ENCODE results near the gene UBE3C. TPM values are rescaled to one million over a fixed set of nuclear protein-coding genes. Genes with fewer than 3 reads are reported as not detected.

The UBE3C gene
- total and polyA plus RNA-seq, 9 of the 15 experiments (the other 6 are each of a cell fraction or from before 2014, with no cell fraction given): 9.6 to 91.7 (median 75.4) TPM

GRCh38 chr7:157195868-157196267 is 57.1 kb downstream of the UBE3C start:
- Histone ChIP-seq H3K4me2 (ENCODE audit: insufficient read depth, low read length) (no peak overlapping the region), H3K27me3 (ENCODE audit: control insufficient read depth in 2 of 2, insufficient read depth in 2 of 2, low read length in 2 of 2) (no peaks in the 10 kb centered on the region), H3K4me1 (replicated peaks in 1 of 2; ENCODE audit: control insufficient read depth in 2 of 2, insufficient read depth in 2 of 2, low read length in 2 of 2) (no peaks in the 10 kb centered on the region), H3K9ac (ENCODE audit: insufficient read depth in 1 of 2, low read depth in 2 of 2, low read length in 2 of 2) (no peak overlapping the region), H3K4me3 (no peak overlapping the region), H3K27ac (ENCODE audit: extremely low read depth, low read depth, low read length) (no peak overlapping the region), H4K20me1 (replicated peaks; ENCODE audit: control insufficient read depth, insufficient read depth, low read length) (no peaks in the 10 kb centered on the region), H3K79me2 (ENCODE audit: control insufficient read depth, insufficient read depth, low read length) (0 out of 3 replicates have a peak, but pooled peaks cover 3% of the 10 kb centered on the region), H3K9me3 (replicated peaks; ENCODE audit: control insufficient read depth, insufficient read depth, low read depth, low read length) (no peaks in the 10 kb centered on the region), H3K36me3 (ENCODE audit: control insufficient read depth, insufficient read depth, low read length) (peaks cover 88% of the 10 kb centered on the region), H3K9me1 (ENCODE audit: control insufficient read depth, insufficient read depth, low read length) (no peaks in the 10 kb centered on the region), H2AFZ (ENCODE audit: low read depth, low read length) (no peak overlapping the region)
- TSS peak; percentile 1 for BruUV-seq (replicated peaks)
- WGBS (ENCODE audit: insufficient coverage, low coverage, missing lambda C conversion rate): 89% methylated on average over 12 of the region's 12 CpGs
- FAIRE-seq: no peak
- TF ChIP-seq CEBPG (CRISPR knock-in tag; IDR thresholded peaks at IDR 0.05): no peak
- 0 out of 4 replicates have a peak, but pooled peaks of 1 of the 2 experiments have one; percentile 9 for TF ChIP-seq CEBPG (tag; conservative IDR thresholded peaks at IDR 0.05 in 1 of 2, IDR thresholded peaks at IDR 0.05 in 1 of 2)
- TF ChIP-seq ZNF655 (CRISPR knock-in tag; IDR thresholded peaks at IDR 0.05): no peak
- no peak for ATAC-seq
- intact Hi-C loops (cut with micrococcal nuclease): no loop called here
- ChIA-PET POLR2A (no interaction called here), CTCF (ENCODE audit: low intra/inter-chr PET ratio) (no interaction called here)
- in situ Hi-C loops (cut with MboI): no loop called here
- no peak for DNase-seq (ENCODE audit: extremely low read depth in 1 of 4, low spot score in 3 of 4)

- no peak for DNase-seq (ENCODE audit: extremely low read depth in 1 of 4, low spot score in 3 of 4)
- H3K27ac ChIP-seq (ENCODE audit: extremely low read depth, low read depth, low read length): no peak overlapping the region
- no peak for FAIRE-seq
- CTCF ChIA-PET (ENCODE audit: low intra/inter-chr PET ratio): no interaction called here
- in situ Hi-C loops (cut with MboI) (no loop called here), intact Hi-C loops (cut with micrococcal nuclease) (no loop called here)
- BruUV-seq (replicated peaks): no TSS peak
- H4K20me1 ChIP-seq (replicated peaks; ENCODE audit: control insufficient read depth, insufficient read depth, low read length): no peaks in the 10 kb centered on the region
- no peaks in the 10 kb centered on the region for H3K79me2 ChIP-seq (ENCODE audit: control insufficient read depth, insufficient read depth, low read length)
- H3K4me1 ChIP-seq (replicated peaks in 1 of 2; ENCODE audit: control insufficient read depth in 2 of 2, insufficient read depth in 2 of 2, low read length in 2 of 2): no peaks in the 10 kb centered on the region
- H2AFZ ChIP-seq (ENCODE audit: low read depth, low read length): no peak overlapping the region
- H3K9ac ChIP-seq (ENCODE audit: insufficient read depth in 1 of 2, low read depth in 2 of 2, low read length in 2 of 2): no peak overlapping the region
- no peak overlapping the region for H3K4me3 ChIP-seq
- no peaks in the 10 kb centered on the region for H3K27me3 ChIP-seq (ENCODE audit: control insufficient read depth in 2 of 2, insufficient read depth in 2 of 2, low read length in 2 of 2)
- POLR2A ChIA-PET: interaction anchor here (0.6 kb wide), 1 partner anchor 17 kb away, joined by 4 read pairs; no protein-coding TSS in a partner anchor
- no peak for ATAC-seq
- WGBS (ENCODE audit: insufficient coverage, low coverage, missing lambda C conversion rate): 89% methylated on average over 5 of the region's 5 CpGs
- H3K4me2 ChIP-seq (ENCODE audit: insufficient read depth, low read length): no peak overlapping the region
- H3K36me3 ChIP-seq (ENCODE audit: control insufficient read depth, insufficient read depth, low read length): peaks cover 76% of the 10 kb centered on the region
- H3K9me1 ChIP-seq (ENCODE audit: control insufficient read depth, insufficient read depth, low read length): no peaks in the 10 kb centered on the region
- no peaks in the 10 kb centered on the region for H3K9me3 ChIP-seq (replicated peaks; ENCODE audit: control insufficient read depth, insufficient read depth, low read depth, low read length)
- no peak for TF ChIP-seq CHCHD3 (CRISPR knock-in tag; IDR thresholded peaks at IDR 0.05)
- TF ChIP-seq POLR2AphosphoS5 (IDR thresholded peaks at IDR 0.05; ENCODE audit: control insufficient read depth, insufficient read depth, low read depth, low read length): no peak
- TF ChIP-seq ZBED1 (IDR thresholded peaks at IDR 0.05): no peak
- no peak for TF ChIP-seq PHF20 (IDR thresholded peaks at IDR 0.05; ENCODE audit: partially characterized antibody)
- TF ChIP-seq MAFK (IDR thresholded peaks at IDR 0.05; ENCODE audit: low read length): no peak
- TF ChIP-seq HMG20A (CRISPR knock-in tag; conservative IDR thresholded peaks at IDR 0.05): no peak
- no peak for TF ChIP-seq GATAD2B (IDR thresholded peaks at IDR 0.05; ENCODE audit: borderline replicate concordance)
- TF ChIP-seq ZNF592 (IDR thresholded peaks at IDR 0.05): no peak
- TF ChIP-seq TCF7L2 (IDR thresholded peaks at IDR 0.05; ENCODE audit: low read depth, low read length): no peak
- no peak for TF ChIP-seq ELF4 (CRISPR knock-in tag; IDR thresholded peaks at IDR 0.05)
These were observed 65.4 kb downstream of the UBE3C start for GRCh38 chr7:157204134-157204533.

Data from K562 (cell line).